GM12892 (cell line): ENCODE measurements around the gene ADCY1.

ENCODE experiments used
- POLR2A ChIP-seq: IDR thresholded peaks from 2 replicates; pipeline ENCODE4 v1.6.1; 2011; ENCODE audit warnings: low read depth, low read length, control low read depth
- POLR2AphosphoS5 ChIP-seq: IDR thresholded peaks from 2 replicates; pipeline ENCODE4 v1.6.1; 2011; ENCODE audit warnings: low read depth, low read length, control low read depth
- TAF1 ChIP-seq: IDR thresholded peaks from 2 replicates; pipeline ENCODE4 v1.6.1; 2011; ENCODE audit warnings: low read depth, mild to moderate bottlenecking, control low read depth, low read length, borderline replicate concordance

GRCh38 chr7:45649560-45650346 is 75.6 kb downstream of the ADCY1 start:
- TF ChIP-seq TAF1 = no peak
- no peak for TF ChIP-seq POLR2AphosphoS5
- no peak for TF ChIP-seq POLR2A
